ENCODE measurements around the gene HIPK2. TPM values are rescaled to one million over a fixed set of nuclear protein-coding genes. Genes with fewer than 3 reads are reported as not detected.
"Not testable (repeated sequence)": the region's sequence is repeated elsewhere in the genome, so short reads cannot be mapped to it uniquely, and the experiment has no call there.

The HIPK2 gene
- total RNA-seq, 1 donor from 2014 or later = 6.0 TPM

- no peak for DNase-seq (ENCODE audit: low spot score)
Measured at GRCh38 chr7:139674341-139674740, 103.5 kb downstream of the HIPK2 start.

GRCh38 chr7:139673762-139674161, 104.0 kb downstream of the HIPK2 start:
- no peak for DNase-seq (ENCODE audit: low spot score)

- DNase-seq (ENCODE audit: low spot score) = no peak
Measured at GRCh38 chr7:139673230-139673629, 104.6 kb downstream of the HIPK2 start.

GRCh38 chr7:139671967-139672366, 105.8 kb downstream of the HIPK2 start:
- no peak for DNase-seq (ENCODE audit: low spot score)

GRCh38 chr7:139670662-139671061, 107.1 kb downstream of the HIPK2 start:
- not testable (repeated sequence) for DNase-seq (ENCODE audit: low spot score)

- DNase-seq (ENCODE audit: low spot score) = no peak
Measured at GRCh38 chr7:139669106-139670061, 108.4 kb downstream of the HIPK2 start.

GRCh38 chr7:139667377-139667776, 110.4 kb downstream of the HIPK2 start:
- DNase-seq (ENCODE audit: low spot score) = no peak

GRCh38 chr7:139666501-139666900, 111.3 kb downstream of the HIPK2 start:
- no peak for DNase-seq (ENCODE audit: low spot score)

- DNase-seq (ENCODE audit: low spot score) = no peak
Measured at GRCh38 chr7:139664434-139664833, 113.4 kb downstream of the HIPK2 start.

GRCh38 chr7:139663608-139664177, 114.1 kb downstream of the HIPK2 start:
- DNase-seq (ENCODE audit: low spot score) = no peak

- no peak for DNase-seq (ENCODE audit: low spot score)
Measured at GRCh38 chr7:139661903-139662302, 115.9 kb downstream of the HIPK2 start.

GRCh38 chr7:139661043-139661440, 116.8 kb downstream of the HIPK2 start:
- DNase-seq (ENCODE audit: low spot score) = no peak

- DNase-seq (ENCODE audit: low spot score) = no peak
Measured at GRCh38 chr7:139660317-139661042, 117.3 kb downstream of the HIPK2 start.

GRCh38 chr7:139659922-139660316, 117.9 kb downstream of the HIPK2 start:
- DNase-seq (ENCODE audit: low spot score) = no peak

GRCh38 chr7:139658908-139659675, 118.7 kb downstream of the HIPK2 start:
- DNase-seq (ENCODE audit: low spot score) = no peak

GRCh38 chr7:139658296-139658695, 119.5 kb downstream of the HIPK2 start:
- no peak for DNase-seq (ENCODE audit: low spot score)

- no peak for DNase-seq (ENCODE audit: low spot score)
Measured at GRCh38 chr7:139657725-139658124, 120.1 kb downstream of the HIPK2 start.

- DNase-seq (ENCODE audit: low spot score) = no peak
Measured at GRCh38 chr7:139656387-139656786, 121.4 kb downstream of the HIPK2 start.

- no peak for DNase-seq (ENCODE audit: low spot score)
Measured at GRCh38 chr7:139655305-139655704, 122.5 kb downstream of the HIPK2 start.

- no peak for DNase-seq (ENCODE audit: low spot score)
Measured at GRCh38 chr7:139654276-139655181, 123.3 kb downstream of the HIPK2 start.

Data from umbilical cord (tissue), 2 donors.